Loucy (cell line): Measurements from ENCODE around the gene DENND2D.

ENCODE experiments used
- H2AFZ ChIP-seq: fragments of 200-600 bp; sonication (generic); 2 replicates; pipeline ENCODE4 v1.6.0; 2016; ENCODE audit warnings: antibody characterized with exemption, mild to moderate bottlenecking, low read length, moderate library complexity
- H3F3A ChIP-seq: fragments of 200-600 bp; 2 replicates; pipeline ENCODE4 v1.6.0; 2016; ENCODE audit warnings: antibody characterized with exemption, low read depth, mild to moderate bottlenecking
- H3K27me3 ChIP-seq: fragments of 200-600 bp; sonication (generic); 2 replicates; pipeline ENCODE4 v1.6.1; 2014; ENCODE audit warnings: low read length, mild to moderate bottlenecking; ENCODE audit not compliant: insufficient read depth, poor library complexity, severe bottlenecking
- H3K36me3 ChIP-seq: fragments of 200-600 bp; sonication (generic); 2 replicates; pipeline ENCODE4 v1.6.1; 2016; ENCODE audit warnings: low read length; ENCODE audit not compliant: insufficient read depth
- H3K4me1 ChIP-seq: fragments of 200-600 bp; sonication (generic); 2 replicates; pipeline ENCODE4 v1.5.1; 2014; ENCODE audit warnings: low read length, mild to moderate bottlenecking; ENCODE audit not compliant: insufficient read depth, poor library complexity, severe bottlenecking
- H3K4me2 ChIP-seq: fragments of 200-600 bp; sonication (generic); 2 replicates; pipeline ENCODE4 v1.6.0; 2014; ENCODE audit warnings: antibody characterized with exemption, low read length, low read depth, mild to moderate bottlenecking; ENCODE audit not compliant: poor library complexity, severe bottlenecking
- H3K4me3 ChIP-seq: fragments of 200-600 bp; sonication (generic); 2 replicates; pipeline ENCODE4 v1.5.1; 2014; ENCODE audit warnings: low read length, mild to moderate bottlenecking, mixed read lengths; ENCODE audit not compliant: poor library complexity, severe bottlenecking
- H3K79me2 ChIP-seq: fragments of 200-600 bp; sonication (generic); 2 replicates; pipeline ENCODE4 v1.6.1; 2014; ENCODE audit warnings: low read length; ENCODE audit not compliant: insufficient read depth
- H3K9ac ChIP-seq: fragments of 200-600 bp; sonication (generic); 2 replicates; pipeline ENCODE4 v1.6.0; 2014; ENCODE audit warnings: mild to moderate bottlenecking, low read depth, low read length, moderate library complexity; ENCODE audit not compliant: poor library complexity, severe bottlenecking
- H3K9me2 ChIP-seq: fragments of 200-600 bp; sonication (generic); replicated peaks from 2 replicates; pipeline ENCODE4 v1.6.1; 2016; ENCODE audit warnings: low read depth, low read length, mixed read lengths
- H3K9me3 ChIP-seq: fragments of 200-600 bp; sonication (generic); 2 replicates; pipeline ENCODE4 v1.6.1; 2014; ENCODE audit warnings: mild to moderate bottlenecking, antibody characterized with exemption, low read length, low read depth; ENCODE audit not compliant: insufficient read depth
- H4K20me1 ChIP-seq: fragments of 200-600 bp; sonication (generic); 2 replicates; pipeline ENCODE4 v1.6.0; 2014; ENCODE audit warnings: antibody characterized with exemption, low read length, mild to moderate bottlenecking; ENCODE audit not compliant: insufficient read depth, poor library complexity, severe bottlenecking
- CTCF ChIP-seq: fragments of 200-600 bp; sonication (generic); conservative IDR thresholded peaks from 2 replicates; pipeline ENCODE4 v1.5.1; 2014; ENCODE audit warnings: mild to moderate bottlenecking, antibody characterized with exemption, low read length
- EZH2phosphoT487 ChIP-seq: fragments of 200-600 bp; IDR thresholded peaks from 2 replicates; pipeline ENCODE4 v1.6.1; 2018; ENCODE audit warnings: antibody characterized with exemption, mild to moderate bottlenecking, moderate library complexity, borderline replicate concordance

DENND2D gene

GRCh38 chr1:111190931-111191451, 9.5 kb downstream of the DENND2D start:
- H3K36me3 ChIP-seq: peaks cover 16% of the 10 kb centered on the region; the same call in 1 of the 2 replicates
- H3K4me2 ChIP-seq: no peak overlapping the region
- H3K9ac ChIP-seq: no peak overlapping the region
- no peak overlapping the region for H2AFZ ChIP-seq
- H3F3A ChIP-seq: no peaks in the 10 kb centered on the region
- no peak for TF ChIP-seq EZH2phosphoT487
- TF ChIP-seq CTCF: no peak
- peaks cover 9% of the 10 kb centered on the region for H3K4me1 ChIP-seq
- no peaks in the 10 kb centered on the region for H3K9me3 ChIP-seq
- no peaks in the 10 kb centered on the region for H4K20me1 ChIP-seq
- H3K27me3 ChIP-seq: no peaks in the 10 kb centered on the region
- H3K79me2 ChIP-seq: no peaks in the 10 kb centered on the region
- no peaks in the 10 kb centered on the region for H3K9me2 ChIP-seq
- H3K4me3 ChIP-seq: no peak overlapping the region

- Histone ChIP-seq H3K79me2 (no peaks in the 10 kb centered on the region), H3K9me3 (no peaks in the 10 kb centered on the region), H3K9ac (no peak overlapping the region), H3K9me2 (no peaks in the 10 kb centered on the region), H2AFZ (no peak overlapping the region), H3K36me3 (peaks cover 41% of the 10 kb centered on the region; the same call in 1 of the 2 replicates), H4K20me1 (no peaks in the 10 kb centered on the region), H3K27me3 (no peaks in the 10 kb centered on the region), H3F3A (no peaks in the 10 kb centered on the region), H3K4me2 (no peak overlapping the region), H3K4me1 (peaks cover 9% of the 10 kb centered on the region), H3K4me3 (no peak overlapping the region)
- no peak for TF ChIP-seq EZH2phosphoT487
These were observed 15.8 kb downstream of the DENND2D start for GRCh38 chr1:111184663-111185062.

GRCh38 chr1:111183308-111184069, 17.0 kb downstream of the DENND2D start:
- Histone ChIP-seq H3K9me3 (no peaks in the 10 kb centered on the region), H3K9me2 (no peaks in the 10 kb centered on the region), H3K4me2 (no peak overlapping the region), H3K27me3 (no peaks in the 10 kb centered on the region), H3K4me3 (no peak overlapping the region), H2AFZ (no peak overlapping the region), H3K36me3 (peaks cover 48% of the 10 kb centered on the region; the same call in 1 of the 2 replicates), H3K4me1 (peaks cover under 1% of the 10 kb centered on the region), H3K9ac (no peak overlapping the region), H3K79me2 (no peaks in the 10 kb centered on the region), H4K20me1 (no peaks in the 10 kb centered on the region), H3F3A (no peaks in the 10 kb centered on the region)
- no peak for TF ChIP-seq EZH2phosphoT487
- TF ChIP-seq CTCF: no peak
